ENCODE results near the gene THRSP.

DNA sequence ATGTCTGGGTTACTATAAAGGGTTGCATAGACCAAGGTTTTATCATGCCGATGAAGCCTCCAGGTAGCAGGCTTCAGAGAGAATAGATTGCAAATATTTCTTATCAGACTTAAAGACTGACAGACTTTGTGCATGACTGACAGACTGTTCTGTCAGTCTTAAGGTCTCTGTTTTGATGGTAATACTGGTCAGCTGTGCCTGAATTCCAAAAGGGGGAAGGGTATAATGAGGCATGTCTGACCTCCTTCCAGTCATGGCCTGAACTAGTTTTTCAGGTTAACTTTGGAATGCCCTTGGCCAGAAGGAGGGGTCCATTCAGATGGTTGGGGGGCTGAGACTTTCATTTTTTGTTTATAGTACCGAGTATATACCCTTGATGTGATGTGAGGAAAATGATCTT, 35.9 kb upstream of the THRSP start:
- TF ChIP-seq, protein P1, sequence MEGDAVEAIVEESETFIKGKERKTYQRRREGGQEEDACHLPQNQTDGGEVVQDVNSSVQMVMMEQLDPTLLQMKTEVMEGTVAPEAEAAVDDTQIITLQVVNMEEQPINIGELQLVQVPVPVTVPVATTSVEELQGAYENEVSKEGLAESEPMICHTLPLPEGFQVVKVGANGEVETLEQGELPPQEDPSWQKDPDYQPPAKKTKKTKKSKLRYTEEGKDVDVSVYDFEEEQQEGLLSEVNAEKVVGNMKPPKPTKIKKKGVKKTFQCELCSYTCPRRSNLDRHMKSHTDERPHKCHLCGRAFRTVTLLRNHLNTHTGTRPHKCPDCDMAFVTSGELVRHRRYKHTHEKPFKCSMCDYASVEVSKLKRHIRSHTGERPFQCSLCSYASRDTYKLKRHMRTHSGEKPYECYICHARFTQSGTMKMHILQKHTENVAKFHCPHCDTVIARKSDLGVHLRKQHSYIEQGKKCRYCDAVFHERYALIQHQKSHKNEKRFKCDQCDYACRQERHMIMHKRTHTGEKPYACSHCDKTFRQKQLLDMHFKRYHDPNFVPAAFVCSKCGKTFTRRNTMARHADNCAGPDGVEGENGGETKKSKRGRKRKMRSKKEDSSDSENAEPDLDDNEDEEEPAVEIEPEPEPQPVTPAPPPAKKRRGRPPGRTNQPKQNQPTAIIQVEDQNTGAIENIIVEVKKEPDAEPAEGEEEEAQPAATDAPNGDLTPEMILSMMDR (IDR thresholded peaks at IDR 0.05): no peak
- TF ChIP-seq YY1 (IDR thresholded peaks at IDR 0.05; ENCODE audit: low read depth): no peak
- TF ChIP-seq, protein P2, sequence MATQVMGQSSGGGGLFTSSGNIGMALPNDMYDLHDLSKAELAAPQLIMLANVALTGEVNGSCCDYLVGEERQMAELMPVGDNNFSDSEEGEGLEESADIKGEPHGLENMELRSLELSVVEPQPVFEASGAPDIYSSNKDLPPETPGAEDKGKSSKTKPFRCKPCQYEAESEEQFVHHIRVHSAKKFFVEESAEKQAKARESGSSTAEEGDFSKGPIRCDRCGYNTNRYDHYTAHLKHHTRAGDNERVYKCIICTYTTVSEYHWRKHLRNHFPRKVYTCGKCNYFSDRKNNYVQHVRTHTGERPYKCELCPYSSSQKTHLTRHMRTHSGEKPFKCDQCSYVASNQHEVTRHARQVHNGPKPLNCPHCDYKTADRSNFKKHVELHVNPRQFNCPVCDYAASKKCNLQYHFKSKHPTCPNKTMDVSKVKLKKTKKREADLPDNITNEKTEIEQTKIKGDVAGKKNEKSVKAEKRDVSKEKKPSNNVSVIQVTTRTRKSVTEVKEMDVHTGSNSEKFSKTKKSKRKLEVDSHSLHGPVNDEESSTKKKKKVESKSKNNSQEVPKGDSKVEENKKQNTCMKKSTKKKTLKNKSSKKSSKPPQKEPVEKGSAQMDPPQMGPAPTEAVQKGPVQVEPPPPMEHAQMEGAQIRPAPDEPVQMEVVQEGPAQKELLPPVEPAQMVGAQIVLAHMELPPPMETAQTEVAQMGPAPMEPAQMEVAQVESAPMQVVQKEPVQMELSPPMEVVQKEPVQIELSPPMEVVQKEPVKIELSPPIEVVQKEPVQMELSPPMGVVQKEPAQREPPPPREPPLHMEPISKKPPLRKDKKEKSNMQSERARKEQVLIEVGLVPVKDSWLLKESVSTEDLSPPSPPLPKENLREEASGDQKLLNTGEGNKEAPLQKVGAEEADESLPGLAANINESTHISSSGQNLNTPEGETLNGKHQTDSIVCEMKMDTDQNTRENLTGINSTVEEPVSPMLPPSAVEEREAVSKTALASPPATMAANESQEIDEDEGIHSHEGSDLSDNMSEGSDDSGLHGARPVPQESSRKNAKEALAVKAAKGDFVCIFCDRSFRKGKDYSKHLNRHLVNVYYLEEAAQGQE (IDR thresholded peaks at IDR 0.05; ENCODE audit: low read depth, low read length): no peak
- TF ChIP-seq POLR2AphosphoS5 (IDR thresholded peaks at IDR 0.05; ENCODE audit: low read depth, low read length): no peak
- no peak for TF ChIP-seq RAD21 (IDR thresholded peaks at IDR 0.05; ENCODE audit: low read length)
- TF ChIP-seq, protein P3, sequence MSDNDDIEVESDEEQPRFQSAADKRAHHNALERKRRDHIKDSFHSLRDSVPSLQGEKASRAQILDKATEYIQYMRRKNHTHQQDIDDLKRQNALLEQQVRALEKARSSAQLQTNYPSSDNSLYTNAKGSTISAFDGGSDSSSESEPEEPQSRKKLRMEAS (IDR thresholded peaks at IDR 0.05; ENCODE audit: low read depth): no peak
- no peak for TF ChIP-seq SIN3A (IDR thresholded peaks at IDR 0.05; ENCODE audit: borderline replicate concordance, low read depth, low read length)
- no peak for TF ChIP-seq EP300 (IDR thresholded peaks at IDR 0.05; ENCODE audit: borderline replicate concordance in 1 of 2, low read depth in 1 of 2, low read length in 1 of 2)
- no peak for TF ChIP-seq JUND (IDR thresholded peaks at IDR 0.05)
- no peak for TF ChIP-seq RCOR1 (IDR thresholded peaks at IDR 0.05; ENCODE audit: low read length)
- TF ChIP-seq MEF2A (IDR thresholded peaks at IDR 0.05; ENCODE audit: borderline replicate concordance, low read depth): no peak
- TF ChIP-seq SMC3 (IDR thresholded peaks at IDR 0.05; ENCODE audit: low read depth, low read length): no peak

Data from SK-N-SH (cell line).